AG09319 (cell line): ENCODE results near the gene FYCO1.

Experiments
- DNase-seq: peaks from one replicate; pipeline ENCODE4 v3.0.0-alpha.2; 2010; ENCODE audit warnings: low read depth; ENCODE audit errors: extremely low read depth
- TF ChIP-seq, protein P1 (sequence below): IDR thresholded peaks from 2 replicates; pipeline ENCODE4 v1.5.1; 2011; ENCODE audit warnings: low read depth, mild to moderate bottlenecking, inconsistent platforms, low read length, moderate library complexity

Gene FYCO1

DNA sequence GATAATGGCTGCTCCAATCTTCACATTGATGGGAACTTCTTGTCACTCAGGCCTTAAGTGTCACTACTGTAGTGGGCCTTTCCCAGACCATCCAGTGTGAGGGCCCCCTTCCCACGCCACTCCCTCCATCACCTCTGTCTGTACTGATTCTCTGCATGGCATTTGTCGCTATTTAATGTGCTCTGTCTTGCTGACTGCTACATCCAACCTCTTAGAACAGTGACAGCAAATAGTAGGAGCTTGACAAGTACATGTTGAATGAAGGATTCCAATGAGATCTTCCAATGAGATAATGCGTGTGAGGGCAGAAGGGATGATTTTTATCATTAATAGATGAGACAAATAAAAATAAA, 114.9 kb downstream of the FYCO1 start:
- DNase-seq: no peak

DNA sequence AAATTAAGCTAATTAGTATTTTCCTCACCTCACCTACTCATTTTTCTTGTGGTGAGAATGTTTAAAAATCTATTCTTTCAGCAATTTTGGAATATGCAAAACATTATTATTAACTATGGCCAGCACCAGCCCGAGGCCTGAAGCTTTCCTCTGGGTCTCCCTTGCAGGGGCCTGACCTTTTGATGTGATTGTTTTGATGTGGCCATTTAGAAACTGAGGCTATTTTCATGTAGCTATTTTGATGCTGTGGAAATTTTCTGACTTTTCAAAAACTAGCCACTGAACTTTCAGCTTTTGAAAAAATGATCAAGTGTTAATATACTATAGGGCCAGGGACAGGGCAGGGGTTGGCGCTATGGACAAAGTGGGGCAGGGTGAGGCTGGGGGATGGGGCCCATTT, 117.5 kb downstream of the FYCO1 start:
- TF ChIP-seq, protein P1, sequence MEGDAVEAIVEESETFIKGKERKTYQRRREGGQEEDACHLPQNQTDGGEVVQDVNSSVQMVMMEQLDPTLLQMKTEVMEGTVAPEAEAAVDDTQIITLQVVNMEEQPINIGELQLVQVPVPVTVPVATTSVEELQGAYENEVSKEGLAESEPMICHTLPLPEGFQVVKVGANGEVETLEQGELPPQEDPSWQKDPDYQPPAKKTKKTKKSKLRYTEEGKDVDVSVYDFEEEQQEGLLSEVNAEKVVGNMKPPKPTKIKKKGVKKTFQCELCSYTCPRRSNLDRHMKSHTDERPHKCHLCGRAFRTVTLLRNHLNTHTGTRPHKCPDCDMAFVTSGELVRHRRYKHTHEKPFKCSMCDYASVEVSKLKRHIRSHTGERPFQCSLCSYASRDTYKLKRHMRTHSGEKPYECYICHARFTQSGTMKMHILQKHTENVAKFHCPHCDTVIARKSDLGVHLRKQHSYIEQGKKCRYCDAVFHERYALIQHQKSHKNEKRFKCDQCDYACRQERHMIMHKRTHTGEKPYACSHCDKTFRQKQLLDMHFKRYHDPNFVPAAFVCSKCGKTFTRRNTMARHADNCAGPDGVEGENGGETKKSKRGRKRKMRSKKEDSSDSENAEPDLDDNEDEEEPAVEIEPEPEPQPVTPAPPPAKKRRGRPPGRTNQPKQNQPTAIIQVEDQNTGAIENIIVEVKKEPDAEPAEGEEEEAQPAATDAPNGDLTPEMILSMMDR: no peak
- DNase-seq: no peak

More for the DNA sequence above, 114.9 kb downstream of the FYCO1 start:
- TF ChIP-seq, protein P1: no peak

DNA sequence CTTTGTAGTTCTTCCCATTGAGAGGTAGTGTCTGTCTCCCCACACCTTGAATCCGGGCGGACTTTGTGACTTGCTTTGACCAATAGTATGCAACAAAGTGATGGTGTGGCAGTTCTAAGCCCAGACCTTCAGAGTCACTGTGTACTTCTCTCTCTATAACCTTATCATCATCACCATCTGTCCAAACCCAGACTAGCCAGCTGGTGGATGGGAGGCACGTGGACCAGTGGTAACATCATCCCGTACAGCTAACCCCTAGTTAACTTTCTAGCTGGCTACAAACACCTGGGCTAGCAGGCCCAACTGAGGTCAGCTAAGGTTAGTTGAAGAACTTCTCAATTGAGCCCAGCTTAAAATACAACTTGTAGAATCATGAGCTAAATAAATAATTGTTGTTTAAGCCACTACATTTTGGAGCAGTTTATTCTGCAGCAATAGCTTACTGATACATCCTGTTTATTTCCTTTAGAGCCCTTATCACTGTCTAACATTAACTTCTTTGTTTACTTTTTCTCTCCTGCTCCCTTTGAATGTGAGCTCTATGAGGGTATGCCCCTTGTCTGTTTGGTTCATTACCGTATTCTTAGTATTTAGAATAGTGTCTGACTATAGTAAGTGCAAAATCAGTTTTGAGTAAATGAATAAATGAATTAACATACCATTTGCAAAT, 120.8 kb downstream of the FYCO1 start:
- DNase-seq: no peak
- TF ChIP-seq, protein P1: no peak

DNA sequence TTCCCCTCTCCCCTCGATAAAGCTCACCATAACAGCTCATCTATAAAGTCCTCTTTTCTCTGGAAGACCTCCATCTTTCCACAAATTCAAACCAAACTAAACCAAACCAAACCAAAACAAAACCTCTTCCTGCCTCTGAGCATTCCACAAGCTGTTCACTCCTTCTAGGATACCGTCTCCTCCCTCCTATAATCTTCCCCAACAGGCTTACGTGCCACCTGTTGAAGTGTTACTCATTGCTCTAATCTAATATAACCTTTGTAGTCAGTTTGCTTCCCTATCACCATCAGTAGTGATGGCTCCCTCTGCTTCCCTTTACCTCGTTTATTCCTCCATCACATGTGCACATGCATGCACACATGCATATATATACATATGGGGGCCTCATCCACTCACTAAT, 122.0 kb downstream of the FYCO1 start:
- no peak for DNase-seq
- TF ChIP-seq, protein P1: no peak

DNA sequence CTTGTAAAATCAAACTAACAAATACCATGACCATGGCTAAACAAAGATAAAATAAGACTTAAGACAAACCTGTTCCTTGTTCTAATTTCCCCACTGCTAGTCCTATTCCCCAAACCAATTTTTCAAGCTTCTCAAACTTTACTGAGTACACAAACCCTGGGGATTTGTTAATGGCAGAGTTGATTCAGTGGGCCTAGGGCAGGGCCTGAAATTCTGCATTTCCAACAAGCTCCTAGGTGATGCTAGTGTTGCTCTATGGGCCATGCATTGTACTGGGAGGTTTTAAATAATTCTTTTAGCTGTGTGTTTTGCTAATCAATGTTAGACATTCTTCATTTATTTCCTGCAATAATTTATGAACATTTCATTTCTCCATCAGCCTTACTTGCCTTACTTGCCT, 122.6 kb downstream of the FYCO1 start:
- no peak for DNase-seq
- TF ChIP-seq, protein P1: no peak

DNA sequence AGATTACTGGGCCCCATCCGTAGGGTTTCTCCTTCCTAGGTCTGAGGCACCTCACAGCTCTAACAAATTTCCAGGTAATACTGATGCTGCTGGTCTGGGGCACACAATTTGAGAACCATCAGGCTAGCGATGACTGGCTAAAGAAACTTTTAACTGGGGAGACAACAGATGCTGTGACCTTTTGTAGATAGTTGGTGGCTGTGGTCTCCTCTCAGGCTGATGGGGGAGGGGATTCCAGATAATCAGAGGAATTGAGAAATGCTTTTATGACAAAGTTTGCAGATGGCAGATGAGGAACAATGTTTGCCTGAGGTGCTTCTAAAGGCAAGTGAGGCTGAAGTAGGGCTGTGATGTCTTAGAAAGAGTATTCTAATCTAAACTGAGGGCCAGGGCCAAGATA, 123.1 kb downstream of the FYCO1 start:
- TF ChIP-seq, protein P1: no peak
- no peak for DNase-seq

DNA sequence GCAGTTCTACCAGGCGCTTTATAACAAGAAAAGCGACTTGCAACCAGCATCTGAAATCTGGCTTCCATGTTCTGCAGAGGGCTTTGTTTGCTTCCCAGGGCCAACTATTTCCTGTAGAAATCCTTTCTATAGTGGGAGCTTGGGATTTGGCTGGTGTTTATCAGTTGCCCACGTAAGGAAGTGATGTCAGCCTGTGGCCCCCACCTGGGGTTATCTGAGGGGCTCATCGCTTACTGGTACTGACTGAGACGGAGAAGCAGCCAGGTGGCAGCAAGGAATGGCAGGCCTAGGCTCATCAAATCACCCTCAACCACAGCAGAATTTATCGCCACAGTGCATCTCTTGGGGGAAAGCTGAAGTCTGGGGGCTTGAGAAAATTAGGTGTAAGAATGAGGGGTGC, 123.8 kb downstream of the FYCO1 start:
- TF ChIP-seq, protein P1: no peak
- no peak for DNase-seq
